Neural cell (in vitro differentiated cells): ENCODE data around the gene NECAP2. TPM values are rescaled to one million over a fixed set of nuclear protein-coding genes. Genes with fewer than 3 reads are reported as not detected.

ENCODE experiments used
- H2AFZ ChIP-seq: fragments of 200-600, 300-800 bp; sonication (generic), shearing (Covaris generic); 2 replicates; pipeline ENCODE4 v1.6.0; 2014; ENCODE audit warnings: low read depth, mild to moderate bottlenecking, antibody characterized with exemption, low read length, moderate library complexity
- H3F3A ChIP-seq: fragments of 200-600 bp; shearing (Covaris generic); 2 replicates; pipeline ENCODE4 v1.6.1; 2016; ENCODE audit warnings: mild to moderate bottlenecking, moderate library complexity, mixed read lengths, antibody characterized with exemption, low read length; ENCODE audit not compliant: insufficient read depth, poor library complexity, severe bottlenecking
- H3K27ac ChIP-seq: fragments of 200-600, 300-800 bp; sonication (generic), shearing (Covaris generic); 2 replicates; pipeline ENCODE4 v1.5.1; 2014; ENCODE audit warnings: mild to moderate bottlenecking, low read length, moderate library complexity
- H3K27me3 ChIP-seq: fragments of 300-800, 200-600 bp; sonication (generic), shearing (Covaris generic); 2 replicates; pipeline ENCODE4 v1.6.0; 2014; ENCODE audit warnings: mild to moderate bottlenecking, low read depth, low read length, moderate library complexity; ENCODE audit not compliant: insufficient read depth
- H3K36me3 ChIP-seq: fragments of 300-800, 200-600 bp; sonication (generic), shearing (Covaris generic); 2 replicates; pipeline ENCODE4 v1.5.1; 2014; ENCODE audit warnings: mild to moderate bottlenecking, antibody characterized with exemption, low read length, moderate library complexity; ENCODE audit not compliant: insufficient read depth
- H3K4me2 ChIP-seq: fragments of 300-800, 200-600 bp; sonication (generic), shearing (Covaris generic); 2 replicates; pipeline ENCODE4 v1.6.0; 2014; ENCODE audit warnings: mild to moderate bottlenecking, low read length
- H3K4me3 ChIP-seq: fragments of 300-800, 200-600 bp; sonication (generic), shearing (Covaris generic); 2 replicates; pipeline ENCODE4 v1.5.1; 2014; ENCODE audit warnings: mild to moderate bottlenecking, low read length, moderate library complexity
- H3K79me2 ChIP-seq: fragments of 200-600 bp; shearing (Covaris generic); replicated peaks from 2 replicates; pipeline ENCODE4 v1.6.0; 2014; ENCODE audit warnings: mild to moderate bottlenecking, low read length, moderate library complexity; ENCODE audit not compliant: insufficient read depth
- H3K9ac ChIP-seq: fragments of 300-800, 200-600 bp; sonication (generic), shearing (Covaris generic); 2 replicates; pipeline ENCODE4 v1.6.1; 2016; ENCODE audit warnings: mild to moderate bottlenecking, low read length, mixed read lengths
- H3K9me2 ChIP-seq: fragments of 200-600 bp; shearing (Covaris generic); 2 replicates; pipeline ENCODE4 v1.6.1; 2016; ENCODE audit warnings: mild to moderate bottlenecking, low read length, mixed read lengths; ENCODE audit not compliant: insufficient read depth
- H3K9me3 ChIP-seq: fragments of 200-600, 300-800 bp; sonication (generic), shearing (Covaris generic); 2 replicates; pipeline ENCODE4 v1.6.1; 2016; ENCODE audit warnings: mild to moderate bottlenecking, mixed run types, low read length, moderate library complexity, mixed read lengths
- H4K20me1 ChIP-seq: fragments of 200-600 bp; shearing (Covaris generic); 2 replicates; pipeline ENCODE4 v1.6.1; 2016; ENCODE audit warnings: mild to moderate bottlenecking, mixed run types; ENCODE audit not compliant: insufficient read depth
- EP300 ChIP-seq: fragments of 450-650 bp; conservative IDR thresholded peaks from 2 replicates; pipeline ENCODE4 v1.6.1; 2014; ENCODE audit warnings: antibody characterized with exemption, mild to moderate bottlenecking, moderate library complexity; ENCODE audit not compliant: poor library complexity, severe bottlenecking
- EZH2 ChIP-seq: fragments of 200-600, 300-800 bp; shearing (Covaris generic), sonication (generic); IDR thresholded peaks from 2 replicates; pipeline ENCODE4 v1.6.1; 2014; ENCODE audit warnings: antibody characterized with exemption, low read length, borderline replicate concordance, mild to moderate bottlenecking; ENCODE audit not compliant: insufficient read depth, poor library complexity, severe bottlenecking
- MXI1 ChIP-seq: fragments of 450-650 bp; conservative IDR thresholded peaks from 2 replicates; pipeline ENCODE4 v1.6.1; 2014; ENCODE audit warnings: antibody characterized with exemption, mild to moderate bottlenecking; ENCODE audit not compliant: poor library complexity, severe bottlenecking
- POLR2AphosphoS5 ChIP-seq: IDR thresholded peaks from 2 replicates; pipeline ENCODE4 v1.6.1; 2012
- RAD21 ChIP-seq: fragments of 450-650 bp; conservative IDR thresholded peaks from 2 replicates; pipeline ENCODE4 v1.6.1; 2014; ENCODE audit warnings: antibody characterized with exemption, mild to moderate bottlenecking, moderate library complexity
- SMC3 ChIP-seq: fragments of 450-650 bp; conservative IDR thresholded peaks from 2 replicates; pipeline ENCODE4 v1.6.1; 2014; ENCODE audit warnings: antibody characterized with exemption, mild to moderate bottlenecking, moderate library complexity; ENCODE audit not compliant: poor library complexity
- TAF1 ChIP-seq: IDR thresholded peaks from 2 replicates; pipeline ENCODE4 v1.6.1; 2012; ENCODE audit warnings: low read depth
- polyA plus RNA-seq: library from polyadenylated mRNA; depleted of rRNA; stranded (reverse); fragments of >200 nt; gene quantifications from 2 replicates; pipeline ENCODE4 v1.2.3, GENCODE V29; 2014
- TF ChIP-seq, protein P1 (sequence below): IDR thresholded peaks from 2 replicates; pipeline ENCODE4 v1.6.1; 2012; ENCODE audit warnings: borderline replicate concordance
- TF ChIP-seq, protein P2 (sequence below): fragments of 450-650 bp; IDR thresholded peaks from 2 replicates; pipeline ENCODE4 v1.5.1; 2014; ENCODE audit warnings: antibody characterized with exemption, mild to moderate bottlenecking, moderate library complexity; ENCODE audit not compliant: poor library complexity, severe bottlenecking

The NECAP2 gene
- polyA plus RNA-seq, 1 donor from 2014 or later = 80.2 TPM

GRCh38 chr1:16447641-16448040, 7.1 kb downstream of the NECAP2 start:
- Histone ChIP-seq H3K79me2 (peaks cover 10% of the 10 kb centered on the region), H3K27me3 (no peaks in the 10 kb centered on the region), H3F3A (no peaks in the 10 kb centered on the region), H2AFZ (no peak overlapping the region), H3K9me2 (no peaks in the 10 kb centered on the region), H3K4me3 (no peak overlapping the region), H3K4me2 (no peak overlapping the region), H3K9ac (no peak overlapping the region), H3K36me3 (no peaks in the 10 kb centered on the region), H3K9me3 (no peaks in the 10 kb centered on the region), H4K20me1 (no peaks in the 10 kb centered on the region), H3K27ac (no peak overlapping the region)
- TF ChIP-seq EZH2 = no peak
- TF ChIP-seq, protein P1, sequence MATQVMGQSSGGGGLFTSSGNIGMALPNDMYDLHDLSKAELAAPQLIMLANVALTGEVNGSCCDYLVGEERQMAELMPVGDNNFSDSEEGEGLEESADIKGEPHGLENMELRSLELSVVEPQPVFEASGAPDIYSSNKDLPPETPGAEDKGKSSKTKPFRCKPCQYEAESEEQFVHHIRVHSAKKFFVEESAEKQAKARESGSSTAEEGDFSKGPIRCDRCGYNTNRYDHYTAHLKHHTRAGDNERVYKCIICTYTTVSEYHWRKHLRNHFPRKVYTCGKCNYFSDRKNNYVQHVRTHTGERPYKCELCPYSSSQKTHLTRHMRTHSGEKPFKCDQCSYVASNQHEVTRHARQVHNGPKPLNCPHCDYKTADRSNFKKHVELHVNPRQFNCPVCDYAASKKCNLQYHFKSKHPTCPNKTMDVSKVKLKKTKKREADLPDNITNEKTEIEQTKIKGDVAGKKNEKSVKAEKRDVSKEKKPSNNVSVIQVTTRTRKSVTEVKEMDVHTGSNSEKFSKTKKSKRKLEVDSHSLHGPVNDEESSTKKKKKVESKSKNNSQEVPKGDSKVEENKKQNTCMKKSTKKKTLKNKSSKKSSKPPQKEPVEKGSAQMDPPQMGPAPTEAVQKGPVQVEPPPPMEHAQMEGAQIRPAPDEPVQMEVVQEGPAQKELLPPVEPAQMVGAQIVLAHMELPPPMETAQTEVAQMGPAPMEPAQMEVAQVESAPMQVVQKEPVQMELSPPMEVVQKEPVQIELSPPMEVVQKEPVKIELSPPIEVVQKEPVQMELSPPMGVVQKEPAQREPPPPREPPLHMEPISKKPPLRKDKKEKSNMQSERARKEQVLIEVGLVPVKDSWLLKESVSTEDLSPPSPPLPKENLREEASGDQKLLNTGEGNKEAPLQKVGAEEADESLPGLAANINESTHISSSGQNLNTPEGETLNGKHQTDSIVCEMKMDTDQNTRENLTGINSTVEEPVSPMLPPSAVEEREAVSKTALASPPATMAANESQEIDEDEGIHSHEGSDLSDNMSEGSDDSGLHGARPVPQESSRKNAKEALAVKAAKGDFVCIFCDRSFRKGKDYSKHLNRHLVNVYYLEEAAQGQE = no peak
- no peak for TF ChIP-seq RAD21
- no peak for TF ChIP-seq MXI1

DNA sequence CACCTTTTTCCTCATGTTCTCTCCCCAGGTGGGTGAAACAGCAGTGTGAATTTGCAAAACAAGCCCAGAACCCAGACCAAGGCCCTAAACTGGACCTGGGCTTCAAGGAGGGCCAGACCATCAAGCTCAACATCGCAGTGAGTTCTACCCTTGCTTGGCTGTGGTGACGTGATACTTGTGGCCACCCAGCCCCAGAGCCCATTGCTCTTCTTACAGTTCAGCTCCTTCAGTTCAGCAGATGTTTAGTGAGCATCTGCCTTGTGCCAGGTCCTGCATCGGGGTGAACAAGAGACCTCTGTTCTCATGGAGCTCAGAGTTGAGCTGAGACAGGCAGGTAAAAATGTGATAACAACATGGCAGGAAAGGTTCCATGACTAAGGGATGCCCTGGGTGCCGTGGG, 8.5 kb downstream of the NECAP2 start:
- H3K9ac ChIP-seq = no peak overlapping the region
- no peaks in the 10 kb centered on the region for H3K27me3 ChIP-seq
- H3K36me3 ChIP-seq = no peaks in the 10 kb centered on the region
- H3K27ac ChIP-seq = no peak overlapping the region
- no peaks in the 10 kb centered on the region for H3K9me3 ChIP-seq
- H2AFZ ChIP-seq = no peak overlapping the region
- no peaks in the 10 kb centered on the region for H3F3A ChIP-seq
- H3K4me3 ChIP-seq = no peak overlapping the region
- no peaks in the 10 kb centered on the region for H3K9me2 ChIP-seq
- H3K4me2 ChIP-seq = no peak overlapping the region
- TF ChIP-seq EZH2 (no peak), POLR2AphosphoS5 (no peak), EP300 (no peak), MXI1 (no peak), RAD21 (no peak), SMC3 (no peak), TAF1 (no peak)
- TF ChIP-seq, protein P2, sequence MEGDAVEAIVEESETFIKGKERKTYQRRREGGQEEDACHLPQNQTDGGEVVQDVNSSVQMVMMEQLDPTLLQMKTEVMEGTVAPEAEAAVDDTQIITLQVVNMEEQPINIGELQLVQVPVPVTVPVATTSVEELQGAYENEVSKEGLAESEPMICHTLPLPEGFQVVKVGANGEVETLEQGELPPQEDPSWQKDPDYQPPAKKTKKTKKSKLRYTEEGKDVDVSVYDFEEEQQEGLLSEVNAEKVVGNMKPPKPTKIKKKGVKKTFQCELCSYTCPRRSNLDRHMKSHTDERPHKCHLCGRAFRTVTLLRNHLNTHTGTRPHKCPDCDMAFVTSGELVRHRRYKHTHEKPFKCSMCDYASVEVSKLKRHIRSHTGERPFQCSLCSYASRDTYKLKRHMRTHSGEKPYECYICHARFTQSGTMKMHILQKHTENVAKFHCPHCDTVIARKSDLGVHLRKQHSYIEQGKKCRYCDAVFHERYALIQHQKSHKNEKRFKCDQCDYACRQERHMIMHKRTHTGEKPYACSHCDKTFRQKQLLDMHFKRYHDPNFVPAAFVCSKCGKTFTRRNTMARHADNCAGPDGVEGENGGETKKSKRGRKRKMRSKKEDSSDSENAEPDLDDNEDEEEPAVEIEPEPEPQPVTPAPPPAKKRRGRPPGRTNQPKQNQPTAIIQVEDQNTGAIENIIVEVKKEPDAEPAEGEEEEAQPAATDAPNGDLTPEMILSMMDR = no peak
- TF ChIP-seq, protein P1 = no peak
- H3K79me2 ChIP-seq = no peaks in the 10 kb centered on the region
- H4K20me1 ChIP-seq = no peaks in the 10 kb centered on the region
